Thoracic aorta (tissue), 2 donors: ENCODE measurements around the gene ABCF3. TPM values are rescaled to one million over a fixed set of nuclear protein-coding genes. Genes with fewer than 3 reads are reported as not detected.
A peak's percentile ranks its signal among the peaks of the same experiment; 100 is the strongest.

Source experiments
- ATAC-seq: fragments of 150-250 bp; one replicate; pipeline ENCODE4 v1.8.0; 2017; ENCODE audit warnings: low read depth; ENCODE audit not compliant: insufficient number of reproducible peaks, low FRiP score
- DNase-seq: peaks from one replicate; pipeline ENCODE4 v3.0.0-alpha.2; 2020; ENCODE audit warnings: low spot score
- H3K27ac ChIP-seq, 2 donors: fragments of 200-600 bp; sonication (generic); 1 replicate in 1 of 2; 2 replicates in 1 of 2; pipeline ENCODE4 v1.5.1; 2016; ENCODE audit warnings: mild to moderate bottlenecking in 2 of 2, moderate library complexity in 2 of 2
- H3K27me3 ChIP-seq: fragments of 200-600 bp; sonication (generic); replicated peaks from 2 replicates; pipeline ENCODE4 v1.6.0; 2016; ENCODE audit warnings: mild to moderate bottlenecking; ENCODE audit not compliant: insufficient read depth
- H3K36me3 ChIP-seq: fragments of 200-600 bp; sonication (generic); one replicate; pipeline ENCODE4 v1.5.1; 2016
- H3K4me1 ChIP-seq, 2 donors: fragments of 200-600 bp; sonication (generic); 1 replicate in 1 of 2; 2 replicates in 1 of 2; pipeline versions ENCODE4 v1.5.1 to v1.6.0; 2016; ENCODE audit warnings: low read depth in 2 of 2, mild to moderate bottlenecking in 1 of 2; ENCODE audit not compliant: control insufficient read depth in 1 of 2
- H3K4me3 ChIP-seq: fragments of 200-600 bp; sonication (generic); 2 replicates; pipeline ENCODE4 v1.5.1; 2016; ENCODE audit warnings: mild to moderate bottlenecking
- H3K9me3 ChIP-seq: fragments of 200-600 bp; sonication (generic); 2 replicates; pipeline ENCODE4 v1.5.1; 2016
- total RNA-seq, 2 donors: library from RNA; depleted of rRNA; stranded (reverse); fragments of >200 nt; gene quantifications; one replicate each; pipeline versions ENCODE4 v1.1.0 to v1.2.3, GENCODE V29; 2016
- TF ChIP-seq, protein P1 (sequence below): fragments of 200-600 bp; sonication (generic); IDR thresholded peaks from one replicate; pipeline ENCODE4 v1.5.1; 2019; ENCODE audit warnings: antibody characterized with exemption

ABCF3 gene
- total RNA-seq, 2 donors from 2014 or later = 50.2 to 62.1 TPM

DNA sequence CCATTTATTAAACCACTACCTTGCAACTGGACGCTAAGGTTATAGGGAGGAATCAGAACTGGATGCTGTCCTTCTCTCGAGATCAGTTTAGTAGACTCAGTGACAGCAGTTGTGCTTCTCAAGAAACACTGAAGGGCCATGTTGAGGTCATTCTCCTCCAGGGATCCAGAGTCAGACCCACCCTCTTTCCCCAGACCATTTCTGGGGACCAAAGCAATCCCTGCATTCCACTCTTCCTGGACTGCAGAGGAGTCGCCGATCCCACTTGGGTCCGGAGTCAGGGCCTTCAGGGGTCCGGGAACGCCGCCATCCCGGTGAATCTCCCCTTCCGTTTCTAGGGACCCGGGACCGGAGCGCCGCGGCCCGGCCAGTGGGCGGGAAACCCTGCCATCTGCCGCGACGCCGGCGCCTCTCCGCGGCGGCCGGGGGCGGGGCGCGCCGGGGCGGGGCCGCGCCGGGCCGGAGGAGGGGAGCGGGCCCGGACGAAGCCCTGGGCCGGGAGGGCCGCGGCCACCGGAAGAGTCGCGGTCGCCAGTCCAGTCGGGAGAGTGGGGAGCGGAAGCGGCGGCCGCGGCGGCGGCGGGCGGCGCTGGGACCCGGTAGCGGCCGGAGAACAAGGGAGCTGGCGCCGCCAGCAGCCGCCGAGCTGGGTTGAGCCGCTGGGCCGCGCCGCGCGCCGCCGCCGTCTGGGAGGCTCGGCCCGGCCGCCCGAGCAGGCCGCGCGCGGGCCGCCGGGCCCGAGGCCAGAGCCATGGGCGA lies 30.9 kb upstream of the ABCF3 start, which contains the start of gene DVL3:
DVL3 (plus strand) TSS at position 493 of the 759 bp plus-strand sequence; CDS start at position 752, 259 bp downstream.
- no peaks in the 10 kb centered on the region for H3K36me3 ChIP-seq
- peak within 1 kb of the TSS; percentile 93 to 95 for H3K27ac ChIP-seq
- H3K4me3 ChIP-seq = peak within 1 kb of the TSS; percentile 95
- TF ChIP-seq, protein P1, sequence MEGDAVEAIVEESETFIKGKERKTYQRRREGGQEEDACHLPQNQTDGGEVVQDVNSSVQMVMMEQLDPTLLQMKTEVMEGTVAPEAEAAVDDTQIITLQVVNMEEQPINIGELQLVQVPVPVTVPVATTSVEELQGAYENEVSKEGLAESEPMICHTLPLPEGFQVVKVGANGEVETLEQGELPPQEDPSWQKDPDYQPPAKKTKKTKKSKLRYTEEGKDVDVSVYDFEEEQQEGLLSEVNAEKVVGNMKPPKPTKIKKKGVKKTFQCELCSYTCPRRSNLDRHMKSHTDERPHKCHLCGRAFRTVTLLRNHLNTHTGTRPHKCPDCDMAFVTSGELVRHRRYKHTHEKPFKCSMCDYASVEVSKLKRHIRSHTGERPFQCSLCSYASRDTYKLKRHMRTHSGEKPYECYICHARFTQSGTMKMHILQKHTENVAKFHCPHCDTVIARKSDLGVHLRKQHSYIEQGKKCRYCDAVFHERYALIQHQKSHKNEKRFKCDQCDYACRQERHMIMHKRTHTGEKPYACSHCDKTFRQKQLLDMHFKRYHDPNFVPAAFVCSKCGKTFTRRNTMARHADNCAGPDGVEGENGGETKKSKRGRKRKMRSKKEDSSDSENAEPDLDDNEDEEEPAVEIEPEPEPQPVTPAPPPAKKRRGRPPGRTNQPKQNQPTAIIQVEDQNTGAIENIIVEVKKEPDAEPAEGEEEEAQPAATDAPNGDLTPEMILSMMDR = no peak
- DNase-seq (no peak), ATAC-seq (peak; percentile 56)
- H3K4me1 ChIP-seq = peaks cover 32 to 42% of the 10 kb centered on the region in 2 donors
- no peaks in the 10 kb centered on the region for H3K27me3 ChIP-seq
- H3K9me3 ChIP-seq = no peaks in the 10 kb centered on the region

DNA sequence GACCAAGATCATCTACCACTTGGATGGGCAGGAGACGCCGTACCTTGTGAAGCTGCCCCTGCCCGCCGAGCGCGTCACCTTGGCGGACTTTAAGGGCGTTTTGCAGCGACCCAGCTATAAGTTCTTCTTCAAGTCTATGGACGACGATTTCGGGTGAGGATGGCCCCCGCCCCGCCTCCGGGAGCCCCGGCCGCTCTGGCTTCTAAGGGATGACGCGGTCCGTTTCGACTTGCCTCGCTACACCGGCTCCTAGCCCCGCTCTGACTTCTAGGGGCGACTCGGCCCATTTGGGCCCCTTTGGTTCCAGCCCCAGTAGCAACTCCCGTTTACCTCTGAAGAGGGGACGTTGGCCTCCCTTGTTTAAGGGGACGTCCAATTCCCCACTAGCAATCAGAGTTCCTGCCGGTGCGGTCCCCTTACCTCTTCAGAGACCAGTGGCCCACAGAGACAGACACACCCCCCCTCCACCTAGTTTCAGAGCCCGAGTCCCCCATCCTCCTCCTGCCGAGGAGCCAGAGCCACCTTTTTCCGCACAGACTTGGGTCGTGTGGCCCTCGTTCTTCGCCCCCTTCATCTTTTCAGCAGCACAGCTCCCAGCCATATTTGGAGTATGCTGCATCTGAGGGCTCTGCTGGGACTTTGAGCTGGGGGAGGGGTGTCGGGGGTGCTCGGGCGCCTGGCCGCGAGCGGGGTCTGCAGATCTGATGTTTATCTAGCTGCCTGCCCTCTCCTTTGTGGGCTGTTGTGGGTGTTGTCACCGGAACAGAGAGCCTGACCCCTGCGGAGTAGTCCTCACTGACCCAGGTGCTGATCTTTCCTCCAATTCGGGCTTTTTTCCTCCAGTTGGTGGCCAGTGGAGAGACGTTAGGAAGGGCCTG lies 30.1 kb upstream of the ABCF3 start:
- Histone ChIP-seq H3K9me3 (no peaks in the 10 kb centered on the region), H3K4me1 (peaks cover 40 to 51% of the 10 kb centered on the region in 2 donors), H3K4me3 (peak overlapping the region; percentile 95), H3K36me3 (no peaks in the 10 kb centered on the region), H3K27me3 (no peaks in the 10 kb centered on the region), H3K27ac (peak overlapping the region; percentile 93 to 95)
- TF ChIP-seq, protein P1 = no peak
- DNase-seq (no peak), ATAC-seq (no peak)

DNA sequence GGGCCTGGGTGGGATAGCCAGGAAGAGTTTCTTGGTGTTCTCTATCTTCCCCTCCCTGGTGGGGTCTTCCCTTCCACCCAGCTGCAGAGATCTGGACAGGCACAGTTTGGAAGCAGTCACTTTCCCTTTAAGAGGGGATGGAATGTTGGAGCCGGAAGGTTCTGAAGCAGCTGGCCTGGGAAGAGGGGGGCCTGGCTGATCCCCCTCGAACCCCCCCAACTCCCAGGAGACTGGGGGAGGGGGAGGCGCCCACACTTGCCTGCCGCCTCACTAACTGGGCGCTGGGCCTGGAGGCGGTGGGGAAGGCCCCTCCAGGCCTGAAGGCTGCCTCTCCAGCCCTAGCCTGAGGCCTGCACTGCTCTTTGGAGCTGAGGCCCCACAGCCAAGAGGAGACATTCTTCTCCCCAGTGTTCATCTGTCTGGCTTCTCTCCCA lies 29.5 kb upstream of the ABCF3 start:
- peak; percentile 24 for ATAC-seq
- Histone ChIP-seq H3K9me3 (no peaks in the 10 kb centered on the region), H3K27ac (peak overlapping the region; percentile 93 to 95)

DNA sequence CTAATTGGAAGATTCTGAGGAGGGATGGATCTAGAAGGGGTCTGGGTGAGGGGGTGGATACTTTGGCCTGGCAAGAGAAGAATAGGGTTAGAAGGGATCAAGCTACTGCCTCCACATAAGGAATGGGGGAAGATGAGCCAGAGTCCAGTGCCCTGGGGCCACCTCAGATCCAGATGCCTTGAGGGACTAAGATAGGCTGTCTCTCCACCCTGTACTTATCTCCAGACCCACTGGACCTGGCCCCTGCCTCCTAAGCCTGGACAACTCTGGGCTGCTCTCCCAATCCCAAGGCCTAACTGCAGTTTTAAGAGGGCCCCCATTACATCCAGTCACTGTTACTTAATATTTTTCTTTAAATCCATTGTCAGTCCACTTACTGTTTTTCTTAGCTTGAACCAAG lies 28.8 kb upstream of the ABCF3 start:
- Histone ChIP-seq H3K36me3 (no peaks in the 10 kb centered on the region), H3K27me3 (no peaks in the 10 kb centered on the region), H3K4me3 (peak overlapping the region; percentile 95), H3K9me3 (no peaks in the 10 kb centered on the region), H3K27ac (peak overlapping the region; percentile 93 to 95), H3K4me1 (peaks cover 45 to 64% of the 10 kb centered on the region in 2 donors)
- DNase-seq (no peak), ATAC-seq (no peak)
- TF ChIP-seq, protein P1 = no peak

More for the DNA sequence above, 29.5 kb upstream of the ABCF3 start:
- DNase-seq = no peak
- H3K27me3 ChIP-seq = no peaks in the 10 kb centered on the region
- peak overlapping the region; percentile 95 for H3K4me3 ChIP-seq
- H3K4me1 ChIP-seq = peaks cover 42 to 57% of the 10 kb centered on the region in 2 donors
- TF ChIP-seq, protein P1 = no peak
- no peaks in the 10 kb centered on the region for H3K36me3 ChIP-seq

DNA sequence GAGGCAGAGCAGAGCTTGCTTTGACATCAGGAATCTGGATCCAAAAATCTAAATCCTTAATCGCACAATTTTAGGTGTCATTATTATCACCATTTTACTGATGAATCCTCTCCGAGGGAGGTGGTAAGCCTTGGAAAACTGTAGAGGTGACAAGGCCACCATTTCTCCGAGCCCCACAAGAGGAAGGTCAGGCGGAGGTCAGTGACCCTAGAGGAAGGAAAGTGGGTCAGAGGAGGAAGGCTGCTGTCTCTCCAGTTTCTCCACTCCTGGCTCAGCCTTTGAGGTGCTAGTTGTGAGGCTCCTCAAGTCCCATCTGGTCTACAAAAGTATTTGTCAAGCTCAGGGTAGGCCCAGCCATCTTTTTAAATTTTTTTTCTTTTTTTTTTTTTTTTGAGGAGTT lies 27.6 kb upstream of the ABCF3 start:
- no peak for DNase-seq
- Histone ChIP-seq H3K9me3 (no peaks in the 10 kb centered on the region), H3K27ac (peak overlapping the region in 1 of 2 donors; percentile 38), H3K4me3 (no peak overlapping the region), H3K4me1 (peaks cover 43 to 73% of the 10 kb centered on the region in 2 donors), H3K27me3 (no peaks in the 10 kb centered on the region), H3K36me3 (peaks cover under 1% of the 10 kb centered on the region)
- TF ChIP-seq, protein P1 = no peak
- no peak for ATAC-seq
